ENCODE measurements around the gene TSEN34.

The TSEN34 gene

DNA sequence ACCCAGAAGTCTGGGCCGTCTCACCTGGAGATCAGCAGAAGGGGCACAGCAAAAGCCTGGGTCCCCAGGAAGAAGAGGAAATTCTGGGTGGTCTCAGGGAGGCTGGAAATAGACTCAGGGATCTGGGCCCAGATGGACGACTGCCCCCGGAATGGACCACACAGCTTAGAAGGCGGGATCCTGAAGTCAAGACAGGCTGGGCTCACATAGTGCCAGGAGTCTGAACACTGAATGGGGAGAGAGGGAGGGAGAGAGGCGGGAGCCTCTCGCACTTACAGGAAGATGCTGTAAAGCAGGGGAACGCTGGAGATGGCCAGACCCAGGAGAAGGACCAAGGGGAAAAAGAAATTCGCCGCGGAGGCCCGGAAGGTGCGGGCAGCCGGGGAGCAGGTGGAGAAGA is 30.3 kb upstream of the TSEN34 start:
- Histone ChIP-seq H3K9me2 (replicated peaks; ENCODE audit: low read depth, low read length) (no peaks in the 10 kb centered on the region), H4K20me1 (ENCODE audit: insufficient read depth, low read length, poor library complexity, severe bottlenecking) (peaks cover 12% of the 10 kb centered on the region), H3K4me3 (ENCODE audit: low read length, poor library complexity, severe bottlenecking) (peak overlapping the region; percentile 87), H3K27me3 (ENCODE audit: insufficient read depth, low read length, poor library complexity, severe bottlenecking) (no peaks in the 10 kb centered on the region), H3K36me3 (ENCODE audit: insufficient read depth, low read length) (peaks cover 11% of the 10 kb centered on the region; the same call in 1 of the 2 replicates), H2AFZ (ENCODE audit: low read length) (no peak overlapping the region), H3K79me2 (ENCODE audit: insufficient read depth, low read length) (peaks cover 39% of the 10 kb centered on the region), H3F3A (ENCODE audit: low read depth) (no peaks in the 10 kb centered on the region), H3K9me3 (ENCODE audit: insufficient read depth, low read depth, low read length) (no peaks in the 10 kb centered on the region), H3K4me2 (ENCODE audit: low read depth, low read length, poor library complexity, severe bottlenecking) (peak overlapping the region; percentile 95), H3K4me1 (ENCODE audit: insufficient read depth, low read length, poor library complexity, severe bottlenecking) (peaks cover 21% of the 10 kb centered on the region), H3K9ac (ENCODE audit: low read depth, low read length, poor library complexity, severe bottlenecking) (peak overlapping the region; percentile 86)
- no peak for TF ChIP-seq EZH2phosphoT487 (IDR thresholded peaks at IDR 0.05; ENCODE audit: borderline replicate concordance)
- TF ChIP-seq, protein P1, sequence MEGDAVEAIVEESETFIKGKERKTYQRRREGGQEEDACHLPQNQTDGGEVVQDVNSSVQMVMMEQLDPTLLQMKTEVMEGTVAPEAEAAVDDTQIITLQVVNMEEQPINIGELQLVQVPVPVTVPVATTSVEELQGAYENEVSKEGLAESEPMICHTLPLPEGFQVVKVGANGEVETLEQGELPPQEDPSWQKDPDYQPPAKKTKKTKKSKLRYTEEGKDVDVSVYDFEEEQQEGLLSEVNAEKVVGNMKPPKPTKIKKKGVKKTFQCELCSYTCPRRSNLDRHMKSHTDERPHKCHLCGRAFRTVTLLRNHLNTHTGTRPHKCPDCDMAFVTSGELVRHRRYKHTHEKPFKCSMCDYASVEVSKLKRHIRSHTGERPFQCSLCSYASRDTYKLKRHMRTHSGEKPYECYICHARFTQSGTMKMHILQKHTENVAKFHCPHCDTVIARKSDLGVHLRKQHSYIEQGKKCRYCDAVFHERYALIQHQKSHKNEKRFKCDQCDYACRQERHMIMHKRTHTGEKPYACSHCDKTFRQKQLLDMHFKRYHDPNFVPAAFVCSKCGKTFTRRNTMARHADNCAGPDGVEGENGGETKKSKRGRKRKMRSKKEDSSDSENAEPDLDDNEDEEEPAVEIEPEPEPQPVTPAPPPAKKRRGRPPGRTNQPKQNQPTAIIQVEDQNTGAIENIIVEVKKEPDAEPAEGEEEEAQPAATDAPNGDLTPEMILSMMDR (conservative IDR thresholded peaks at IDR 0.05; ENCODE audit: low read length) = no peak

- Histone ChIP-seq H3K9me3 (ENCODE audit: insufficient read depth, low read depth, low read length) (no peaks in the 10 kb centered on the region), H3K36me3 (ENCODE audit: insufficient read depth, low read length) (no peaks in the 10 kb centered on the region), H3K79me2 (ENCODE audit: insufficient read depth, low read length) (peaks cover 35% of the 10 kb centered on the region), H3K4me3 (ENCODE audit: low read length, poor library complexity, severe bottlenecking) (no peak overlapping the region), H3K27me3 (ENCODE audit: insufficient read depth, low read length, poor library complexity, severe bottlenecking) (no peaks in the 10 kb centered on the region), H4K20me1 (ENCODE audit: insufficient read depth, low read length, poor library complexity, severe bottlenecking) (peaks cover 12% of the 10 kb centered on the region), H3K4me1 (ENCODE audit: insufficient read depth, low read length, poor library complexity, severe bottlenecking) (peaks cover 21% of the 10 kb centered on the region), H3K9ac (ENCODE audit: low read depth, low read length, poor library complexity, severe bottlenecking) (no peak overlapping the region), H3F3A (ENCODE audit: low read depth) (no peaks in the 10 kb centered on the region), H3K9me2 (replicated peaks; ENCODE audit: low read depth, low read length) (no peaks in the 10 kb centered on the region), H3K4me2 (ENCODE audit: low read depth, low read length, poor library complexity, severe bottlenecking) (no peak overlapping the region), H2AFZ (ENCODE audit: low read length) (no peak overlapping the region)
- TF ChIP-seq, protein P1 (conservative IDR thresholded peaks at IDR 0.05; ENCODE audit: low read length) = no peak
- no peak for TF ChIP-seq EZH2phosphoT487 (IDR thresholded peaks at IDR 0.05; ENCODE audit: borderline replicate concordance)
These were observed 28.8 kb upstream of the TSEN34 start for GRCh38 chr19:54162241-54162805.

- no peak overlapping the region for H3K4me2 ChIP-seq (ENCODE audit: low read depth, low read length, poor library complexity, severe bottlenecking)
These were observed 28.2 kb upstream of the TSEN34 start for GRCh38 chr19:54162884-54163283.

More at GRCh38 chr19:54162884-54163283, 28.2 kb upstream of the TSEN34 start:
- Histone ChIP-seq H3K9me3 (ENCODE audit: insufficient read depth, low read depth, low read length) (no peaks in the 10 kb centered on the region), H3K4me1 (ENCODE audit: insufficient read depth, low read length, poor library complexity, severe bottlenecking) (peaks cover 21% of the 10 kb centered on the region), H3K9me2 (replicated peaks; ENCODE audit: low read depth, low read length) (no peaks in the 10 kb centered on the region), H3K9ac (ENCODE audit: low read depth, low read length, poor library complexity, severe bottlenecking) (no peak overlapping the region), H4K20me1 (ENCODE audit: insufficient read depth, low read length, poor library complexity, severe bottlenecking) (peaks cover 12% of the 10 kb centered on the region), H3K36me3 (ENCODE audit: insufficient read depth, low read length) (no peaks in the 10 kb centered on the region), H3K27me3 (ENCODE audit: insufficient read depth, low read length, poor library complexity, severe bottlenecking) (no peaks in the 10 kb centered on the region), H3K4me3 (ENCODE audit: low read length, poor library complexity, severe bottlenecking) (no peak overlapping the region), H2AFZ (ENCODE audit: low read length) (no peak overlapping the region), H3F3A (ENCODE audit: low read depth) (no peaks in the 10 kb centered on the region), H3K79me2 (ENCODE audit: insufficient read depth, low read length) (peaks cover 33% of the 10 kb centered on the region)
- TF ChIP-seq EZH2phosphoT487 (IDR thresholded peaks at IDR 0.05; ENCODE audit: borderline replicate concordance) = no peak
- TF ChIP-seq, protein P1 (conservative IDR thresholded peaks at IDR 0.05; ENCODE audit: low read length) = no peak
